HEK293 (cell line): ENCODE results near the gene NDUFS1.
"Not testable (repeated sequence)": the region's sequence is repeated elsewhere in the genome, so short reads cannot be mapped to it uniquely, and the experiment has no call there.

ENCODE experiments used
- CTCF ChIA-PET: fragments of 350-600 bp; formaldehyde crosslinking; extraction: SDS; loops from one replicate; lab custom pipeline; 2021; ENCODE audit warnings: antibody characterized with exemption; lab: Yijun Ruan, JAX
- POLR2A ChIA-PET: fragments of 300-600 bp; formaldehyde crosslinking; extraction: SDS; loops from one replicate; lab custom pipeline; 2020; ENCODE audit warnings: antibody characterized with exemption, inconsistent platforms; lab: Yijun Ruan, JAX
- H3K27ac ChIP-seq: fragments of 200-500 bp; sonication (Bioruptor generic); 2 replicates; pipeline ENCODE4 v1.5.1; 2014; ENCODE audit warnings: low read depth, low read length, control low read depth, inconsistent platforms; ENCODE audit errors: extremely low read depth
- H3K36me3 ChIP-seq, 2 experiments: fragments of 200-500 bp in 1 of 2; sonication (Bioruptor generic) in 1 of 2; 1 replicate in 1 of 2; 2 replicates in 1 of 2; pipeline ENCODE4 v1.5.1; 2014 to 2017; ENCODE audit warnings: inconsistent platforms in 2 of 2, low read length in 2 of 2; ENCODE audit not compliant: control insufficient read depth in 2 of 2, insufficient read depth in 1 of 2
- H3K4me1 ChIP-seq: fragments of 200-500 bp; sonication (Bioruptor generic); 2 replicates; pipeline ENCODE4 v1.5.1; 2014; ENCODE audit warnings: mild to moderate bottlenecking, low read length, inconsistent platforms; ENCODE audit not compliant: control insufficient read depth, insufficient read depth
- H3K4me3 ChIP-seq: 2 replicates; pipeline ENCODE4 v1.5.1; 2011; ENCODE audit warnings: low read depth, mild to moderate bottlenecking, control low read depth, low read length, moderate library complexity
- H3K9me3 ChIP-seq: fragments of 200-500 bp; sonication (Bioruptor generic); 2 replicates; pipeline ENCODE4 v1.5.1; 2014; ENCODE audit warnings: low read depth, low read length, inconsistent platforms; ENCODE audit not compliant: control insufficient read depth, insufficient read depth
- BCL6B ChIP-seq: fragments of 450-650 bp; formaldehyde crosslinking; IDR thresholded peaks from 2 replicates; pipeline ENCODE4 v1.5.1; 2017; ENCODE audit warnings: missing biosample characterization, missing genetic modification characterization
- SP3 ChIP-seq: fragments of 450-650 bp; formaldehyde crosslinking; IDR thresholded peaks from 2 replicates; pipeline ENCODE4 v1.5.1; 2016; ENCODE audit warnings: missing biosample characterization, missing genetic modification characterization
- ZBTB17 ChIP-seq: fragments of 450-650 bp; formaldehyde crosslinking; IDR thresholded peaks from 2 replicates; pipeline ENCODE4 v1.5.1; 2016; ENCODE audit warnings: missing biosample characterization, missing genetic modification characterization
- ZEB2 ChIP-seq: fragments of 450-650 bp; formaldehyde crosslinking; IDR thresholded peaks from 2 replicates; pipeline ENCODE4 v1.5.1; 2016; ENCODE audit warnings: missing biosample characterization, missing genetic modification characterization
- ZNF157 ChIP-seq: fragments of 450-650 bp; formaldehyde crosslinking; IDR thresholded peaks from 2 replicates; pipeline ENCODE4 v1.5.1; 2016; ENCODE audit warnings: missing biosample characterization, missing genetic modification characterization
- ZNF248 ChIP-seq: fragments of 450-650 bp; formaldehyde crosslinking; IDR thresholded peaks from 2 replicates; pipeline ENCODE4 v1.5.1; 2017; ENCODE audit warnings: missing biosample characterization, missing genetic modification characterization
- ZNF341 ChIP-seq: fragments of 450-650 bp; formaldehyde crosslinking; IDR thresholded peaks from 2 replicates; pipeline ENCODE4; 2016; ENCODE audit warnings: low read depth, missing biosample characterization, missing genetic modification characterization
- ZNF354C ChIP-seq: fragments of 450-650 bp; formaldehyde crosslinking; IDR thresholded peaks from 2 replicates; pipeline ENCODE4 v1.5.1; 2016; ENCODE audit warnings: missing biosample characterization, missing genetic modification characterization, low read depth, borderline replicate concordance
- ZNF513 ChIP-seq: fragments of 450-650 bp; IDR thresholded peaks from 2 replicates; pipeline ENCODE4 v1.5.1; 2018; ENCODE audit warnings: missing biosample characterization, missing genetic modification characterization
- ZNF600 ChIP-seq: fragments of 450-650 bp; formaldehyde crosslinking; IDR thresholded peaks from 2 replicates; pipeline ENCODE4 v1.5.1; 2016; ENCODE audit warnings: missing biosample characterization, missing genetic modification characterization
- ZNF610 ChIP-seq: fragments of 450-650 bp; formaldehyde crosslinking; IDR thresholded peaks from 2 replicates; pipeline ENCODE4 v1.5.1; 2016; ENCODE audit warnings: missing biosample characterization, missing genetic modification characterization, borderline replicate concordance
- ZNF76 ChIP-seq: fragments of 450-650 bp; formaldehyde crosslinking; IDR thresholded peaks from 2 replicates; pipeline ENCODE4; 2016; ENCODE audit warnings: low read depth, missing biosample characterization, missing genetic modification characterization, borderline replicate concordance
- ZNF792 ChIP-seq: fragments of 450-650 bp; formaldehyde crosslinking; IDR thresholded peaks from 2 replicates; pipeline ENCODE4 v1.5.1; 2016; ENCODE audit warnings: missing biosample characterization, missing genetic modification characterization
- TF ChIP-seq, protein P1 (sequence below): fragments of 450-650 bp; formaldehyde crosslinking; IDR thresholded peaks from 2 replicates; pipeline ENCODE4 v1.5.1; 2016; ENCODE audit warnings: missing biosample characterization, missing genetic modification characterization, borderline replicate concordance

Gene NDUFS1

DNA sequence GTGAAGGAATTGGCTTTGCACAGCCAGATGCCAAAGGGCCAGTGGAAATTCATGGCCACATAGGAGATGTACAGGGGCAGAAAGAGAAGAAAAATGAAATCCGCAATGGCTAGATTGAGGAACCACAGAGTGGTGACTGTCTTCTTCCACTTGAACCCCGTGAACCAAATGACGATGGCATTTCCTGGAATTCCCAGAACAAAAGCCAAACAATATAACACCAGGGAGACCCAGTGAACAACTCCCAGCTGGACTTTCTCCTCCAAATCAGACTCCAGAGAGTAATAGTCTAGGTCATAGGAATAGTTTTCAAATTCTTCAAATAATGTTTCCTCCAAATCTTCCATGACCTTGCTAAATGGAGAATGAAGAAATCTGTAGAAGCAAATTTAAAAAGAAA lies 17.7 kb upstream of the NDUFS1 start (continued):
- TF ChIP-seq ZNF792 (tag by site-specific recombination) (no peak), ZNF354C (no peak), ZNF341 (tag by site-specific recombination) (no peak), ZEB2 (no peak), ZNF513 (tag by site-specific recombination) (no peak), ZNF610 (tag by site-specific recombination) (no peak), ZNF248 (tag by site-specific recombination) (no peak), SP3 (tag by site-specific recombination) (no peak), ZNF76 (tag by site-specific recombination) (no peak), ZNF157 (tag by site-specific recombination) (no peak), ZBTB17 (tag by site-specific recombination) (no peak)

DNA sequence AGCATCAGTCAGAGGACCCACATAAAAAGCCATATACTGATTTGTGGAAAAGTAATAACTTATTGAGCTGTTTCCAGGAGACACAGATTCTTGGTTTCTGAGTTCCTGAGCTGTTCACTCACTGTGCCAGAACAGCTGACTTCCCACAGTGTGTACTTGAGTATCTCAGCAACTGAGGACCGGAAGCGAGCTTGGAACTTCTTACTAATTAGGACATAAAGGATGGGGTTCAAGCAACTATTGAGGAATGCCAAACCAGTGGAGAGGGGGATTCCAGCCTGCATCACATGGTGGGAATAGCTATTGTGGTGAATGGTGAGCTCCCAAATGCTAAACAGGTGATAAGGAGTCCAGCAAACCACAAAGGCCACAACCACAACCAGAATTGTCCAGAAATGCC lies 16.9 kb upstream of the NDUFS1 start:
- POLR2A ChIA-PET, result no interaction called here
- CTCF ChIA-PET, result interaction anchor here (0.6 kb wide), 1 partner anchor 85 kb away, joined by 3 read pairs; no protein-coding TSS in a partner anchor
- no peak overlapping the region for H3K4me3 ChIP-seq
- H3K4me1 ChIP-seq, result no peaks in the 10 kb centered on the region
- no peaks in the 10 kb centered on the region for H3K36me3 ChIP-seq
- no peak overlapping the region for H3K27ac ChIP-seq
- no peak for TF ChIP-seq ZNF600 (tag by site-specific recombination)
- TF ChIP-seq, all 188 proteins: peak for 0
- H3K9me3 ChIP-seq, result no peaks in the 10 kb centered on the region

GRCh38 chr2:206173147-206173546 lies 13.9 kb upstream of the NDUFS1 start:
- TF ChIP-seq BCL6B (tag by site-specific recombination), result 0 out of 2 replicates have a peak, but pooled peaks have one; percentile 27
- TF ChIP-seq, protein P1, sequence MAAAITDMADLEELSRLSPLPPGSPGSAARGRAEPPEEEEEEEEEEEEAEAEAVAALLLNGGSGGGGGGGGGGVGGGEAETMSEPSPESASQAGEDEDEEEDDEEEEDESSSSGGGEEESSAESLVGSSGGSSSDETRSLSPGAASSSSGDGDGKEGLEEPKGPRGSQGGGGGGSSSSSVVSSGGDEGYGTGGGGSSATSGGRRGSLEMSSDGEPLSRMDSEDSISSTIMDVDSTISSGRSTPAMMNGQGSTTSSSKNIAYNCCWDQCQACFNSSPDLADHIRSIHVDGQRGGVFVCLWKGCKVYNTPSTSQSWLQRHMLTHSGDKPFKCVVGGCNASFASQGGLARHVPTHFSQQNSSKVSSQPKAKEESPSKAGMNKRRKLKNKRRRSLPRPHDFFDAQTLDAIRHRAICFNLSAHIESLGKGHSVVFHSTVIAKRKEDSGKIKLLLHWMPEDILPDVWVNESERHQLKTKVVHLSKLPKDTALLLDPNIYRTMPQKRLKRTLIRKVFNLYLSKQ (tag by site-specific recombination), result no peak
- TF ChIP-seq, all 188 proteins: peak for 1
- POLR2A ChIA-PET, result no interaction called here
- no peaks in the 10 kb centered on the region for H3K9me3 ChIP-seq
- no peaks in the 10 kb centered on the region for H3K4me1 ChIP-seq
- no peak overlapping the region for H3K27ac ChIP-seq
- peaks cover 0 to under 1% of the 10 kb centered on the region in 2 experiments; a peak in 1 of 3 replicates for H3K36me3 ChIP-seq
- CTCF ChIA-PET, result no interaction called here
- H3K4me3 ChIP-seq, result no peak overlapping the region

GRCh38 chr2:206171624-206172397 lies 12.6 kb upstream of the NDUFS1 start:
- CTCF ChIA-PET, result not testable (repeated sequence)

GRCh38 chr2:206168230-206168629 lies 9.0 kb upstream of the NDUFS1 start:
- peaks cover 6 to 30% of the 10 kb centered on the region in 2 experiments; a peak in 2 of 3 replicates for H3K36me3 ChIP-seq
- H3K4me3 ChIP-seq, POLR2A ChIA-PET, H3K9me3 ChIP-seq, H3K27ac ChIP-seq, CTCF ChIA-PET, H3K4me1 ChIP-seq: not testable (repeated sequence)

More at GRCh38 chr2:206171624-206172397, 12.6 kb upstream of the NDUFS1 start:
- H3K9me3 ChIP-seq, POLR2A ChIA-PET, H3K27ac ChIP-seq, H3K4me1 ChIP-seq, H3K4me3 ChIP-seq: not testable (repeated sequence)
- H3K36me3 ChIP-seq, result peaks cover 0 to 10% of the 10 kb centered on the region in 2 experiments; a peak in 1 of 3 replicates
